Activated naive CD4-positive, alpha-beta T cell treated with anti-CD3 and anti-CD28 coated beads, Interleukin-2, amount 10 ng/mL, durations not matched to agents 7 days and 5 days (primary cell): ENCODE results near the gene TNFRSF21.
"Not testable (repeated sequence)": the region's sequence is repeated elsewhere in the genome, so short reads cannot be mapped to it uniquely, and the experiment has no call there.

Source experiments
- CTCF ChIA-PET: fragments of 350-600 bp; sonication (Branson Sonifier 250); formaldehyde crosslinking; loops from one replicate; lab custom pipeline; 2021; ENCODE audit warnings: antibody characterized with exemption; lab: Charles Lee
- DNase-seq: peaks from one replicate; pipeline ENCODE4 v3.0.0-alpha.2; 2020
- H3K27ac Mint-ChIP-seq: one replicate; pipeline ENCODE4 v1.8.0; 2021; ENCODE audit warnings: mild to moderate bottlenecking, moderate library complexity, mixed read lengths
- H3K27me3 Mint-ChIP-seq: one replicate; pipeline ENCODE4 v1.8.0; 2021; ENCODE audit warnings: mild to moderate bottlenecking, mixed read lengths
- H3K36me3 Mint-ChIP-seq: one replicate; pipeline ENCODE4 v1.8.0; 2021; ENCODE audit warnings: mixed read lengths
- H3K4me1 Mint-ChIP-seq: one replicate; pipeline ENCODE4 v1.8.0; 2021; ENCODE audit warnings: mixed read lengths
- H3K4me3 Mint-ChIP-seq: one replicate; pipeline ENCODE4 v1.8.0; 2021; ENCODE audit warnings: mild to moderate bottlenecking, moderate library complexity, mixed read lengths
- H3K9me3 Mint-ChIP-seq: one replicate; pipeline ENCODE4 v1.8.0; 2021; ENCODE audit warnings: mixed read lengths

Gene TNFRSF21

DNA sequence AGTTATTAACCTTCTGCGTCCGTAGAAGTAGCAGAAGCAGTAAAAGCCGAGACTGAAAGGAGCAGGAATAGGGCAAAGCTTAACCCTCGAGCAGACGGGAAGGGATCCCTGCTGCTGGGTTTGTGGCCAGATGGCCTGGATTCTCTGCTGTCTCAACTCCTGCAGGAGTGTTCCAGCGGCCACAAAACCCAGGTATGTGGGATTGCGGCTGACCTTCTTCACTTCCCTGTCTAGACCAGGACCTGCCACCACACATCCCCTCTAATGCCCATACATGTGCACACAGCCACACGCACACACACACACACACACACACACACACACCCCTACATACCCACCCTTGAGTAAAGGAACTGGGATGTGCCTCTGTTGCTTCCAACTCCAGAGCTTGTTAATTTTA is 33.1 kb upstream of the TNFRSF21 start:
- no peak for DNase-seq
- Mint-ChIP-seq H3K27ac (no peak overlapping the region), H3K4me3 (no peak overlapping the region), H3K4me1 (no peaks in the 10 kb centered on the region), H3K27me3 (peaks cover 4% of the 10 kb centered on the region), H3K9me3 (no peaks in the 10 kb centered on the region), H3K36me3 (no peaks in the 10 kb centered on the region)
- CTCF ChIA-PET: no interaction called here

GRCh38 chr6:47337519-47337918 is 27.8 kb upstream of the TNFRSF21 start:
- Mint-ChIP-seq H3K9me3 (no peaks in the 10 kb centered on the region), H3K27me3 (peaks cover 11% of the 10 kb centered on the region), H3K4me3 (no peak overlapping the region), H3K4me1 (no peaks in the 10 kb centered on the region), H3K36me3 (no peaks in the 10 kb centered on the region), H3K27ac (no peak overlapping the region)
- DNase-seq: no peak
- CTCF ChIA-PET: no interaction called here

DNA sequence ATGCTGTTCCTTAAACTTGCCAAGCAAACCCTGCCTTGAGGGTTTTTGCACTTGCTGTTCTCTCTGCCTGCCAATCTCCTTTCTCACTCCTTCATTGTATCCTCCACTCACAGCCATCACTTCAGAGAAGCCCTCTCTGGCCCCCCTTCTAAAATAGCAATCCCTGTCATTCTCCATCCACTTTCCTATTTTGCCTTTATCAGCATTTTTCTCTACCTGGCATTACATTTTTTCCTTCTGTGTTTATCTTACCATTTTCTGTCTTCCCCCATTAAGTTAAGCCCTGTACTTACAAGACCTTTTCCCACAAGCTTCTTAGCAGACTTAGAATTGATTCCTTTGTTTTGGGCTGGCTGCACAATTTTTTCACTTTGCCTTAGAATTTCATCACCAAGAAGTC is 26.6 kb upstream of the TNFRSF21 start:
- H3K27ac Mint-ChIP-seq: no peak overlapping the region
- CTCF ChIA-PET: no interaction called here
- no peaks in the 10 kb centered on the region for H3K36me3 Mint-ChIP-seq
- H3K27me3 Mint-ChIP-seq: peaks cover 11% of the 10 kb centered on the region
- no peaks in the 10 kb centered on the region for H3K4me1 Mint-ChIP-seq
- H3K4me3 Mint-ChIP-seq: no peak overlapping the region
- H3K9me3 Mint-ChIP-seq: no peaks in the 10 kb centered on the region
- DNase-seq: no peak

DNA sequence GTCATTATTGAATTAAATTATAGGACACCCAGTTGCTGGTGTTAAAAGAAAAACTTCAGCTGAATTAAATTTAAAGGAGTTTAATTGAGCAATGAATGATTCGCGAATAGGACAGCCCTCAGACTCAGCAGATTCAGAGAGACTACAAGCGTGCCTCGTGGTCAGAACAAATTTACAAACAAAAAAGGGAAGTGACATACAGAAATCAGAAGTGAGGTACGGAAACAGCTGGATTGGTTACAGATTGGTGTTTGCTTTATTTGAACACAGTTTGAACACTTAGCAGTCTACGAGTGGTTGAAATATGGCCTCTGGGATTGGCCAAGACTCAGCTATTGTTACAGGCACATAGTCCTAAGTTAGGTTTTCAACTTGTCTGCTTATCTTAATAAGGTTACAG is 25.8 kb upstream of the TNFRSF21 start:
- Mint-ChIP-seq H3K27ac (no peak overlapping the region), H3K27me3 (peaks cover 11% of the 10 kb centered on the region), H3K9me3 (no peaks in the 10 kb centered on the region), H3K4me3 (no peak overlapping the region), H3K4me1 (no peaks in the 10 kb centered on the region), H3K36me3 (no peaks in the 10 kb centered on the region)
- CTCF ChIA-PET: no interaction called here
- DNase-seq: no peak

GRCh38 chr6:47334334-47334733 is 24.6 kb upstream of the TNFRSF21 start:
- Mint-ChIP-seq H3K27ac (no peak overlapping the region), H3K9me3 (peaks cover 2% of the 10 kb centered on the region), H3K4me3 (no peak overlapping the region), H3K36me3 (no peaks in the 10 kb centered on the region), H3K4me1 (no peaks in the 10 kb centered on the region), H3K27me3 (peaks cover 7% of the 10 kb centered on the region)
- DNase-seq: no peak
- CTCF ChIA-PET: no interaction called here

- H3K27ac Mint-ChIP-seq, H3K36me3 Mint-ChIP-seq, H3K9me3 Mint-ChIP-seq, H3K4me1 Mint-ChIP-seq, H3K27me3 Mint-ChIP-seq, CTCF ChIA-PET, H3K4me3 Mint-ChIP-seq, DNase-seq: not testable (repeated sequence)
Measured at GRCh38 chr6:47328606-47329005, 18.9 kb upstream of the TNFRSF21 start.

- DNase-seq, H3K27ac Mint-ChIP-seq, H3K4me3 Mint-ChIP-seq, H3K4me1 Mint-ChIP-seq, H3K36me3 Mint-ChIP-seq, H3K9me3 Mint-ChIP-seq, H3K27me3 Mint-ChIP-seq: not testable (repeated sequence)
- CTCF ChIA-PET: interaction anchor here (0.7 kb wide), 1 partner anchor 18 kb away, joined by 3 read pairs; the partner anchor contains the start of gene TNFRSF21
Measured at GRCh38 chr6:47328139-47328538, 18.4 kb upstream of the TNFRSF21 start.

- peaks cover 2% of the 10 kb centered on the region for H3K9me3 Mint-ChIP-seq
- H3K27me3 Mint-ChIP-seq: peaks cover 11% of the 10 kb centered on the region
- no peak overlapping the region for H3K27ac Mint-ChIP-seq
- no peak overlapping the region for H3K4me3 Mint-ChIP-seq
- DNase-seq: no peak
- H3K36me3 Mint-ChIP-seq: no peaks in the 10 kb centered on the region
- peaks cover 12% of the 10 kb centered on the region for H3K4me1 Mint-ChIP-seq
- CTCF ChIA-PET: no interaction called here
Measured at GRCh38 chr6:47323887-47324286, 14.2 kb upstream of the TNFRSF21 start.

DNA sequence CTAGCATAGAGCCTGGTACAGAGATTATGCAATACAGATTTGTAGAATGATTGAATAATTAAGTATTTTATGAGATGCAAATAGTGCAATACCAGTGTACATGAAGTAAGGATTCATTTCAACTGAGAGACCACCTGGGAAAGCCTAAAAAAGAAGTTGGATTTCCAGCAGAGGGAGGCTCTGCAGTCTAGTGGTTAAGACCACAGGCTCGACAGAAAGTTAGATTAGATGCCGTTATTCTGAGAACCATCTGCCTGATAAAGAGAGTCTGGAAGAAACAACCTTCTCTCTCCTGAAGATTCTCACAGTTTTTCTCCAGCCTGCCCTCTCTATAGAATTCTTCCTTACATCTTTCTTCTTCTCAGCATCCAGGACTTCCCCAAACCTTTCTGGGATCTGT is 13.6 kb upstream of the TNFRSF21 start:
- Mint-ChIP-seq H3K4me1 (peaks cover 6% of the 10 kb centered on the region), H3K27me3 (peaks cover 11% of the 10 kb centered on the region), H3K36me3 (no peaks in the 10 kb centered on the region), H3K4me3 (no peak overlapping the region), H3K27ac (no peak overlapping the region), H3K9me3 (no peaks in the 10 kb centered on the region)
- CTCF ChIA-PET: no interaction called here
- DNase-seq: no peak

DNA sequence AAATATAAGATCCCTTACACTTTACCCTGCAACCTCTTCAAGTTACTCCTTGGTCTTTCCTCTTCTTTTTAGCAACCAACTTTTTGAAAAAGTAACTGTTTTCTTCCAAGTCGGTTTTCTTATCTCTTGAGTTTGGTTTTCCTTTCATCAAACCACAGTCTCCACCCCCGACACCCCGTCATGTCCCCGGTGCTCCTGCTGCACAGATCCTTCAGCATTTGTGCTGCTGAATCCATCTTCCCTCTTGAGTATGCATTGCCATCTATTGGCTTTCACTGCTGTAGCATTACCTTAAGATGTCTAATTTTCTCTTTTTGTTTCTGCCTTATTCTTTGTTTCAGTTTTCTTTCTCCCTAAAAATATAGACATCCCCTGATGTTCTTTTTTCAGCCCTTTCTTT is 11.9 kb upstream of the TNFRSF21 start:
- Mint-ChIP-seq H3K4me1 (peaks cover 6% of the 10 kb centered on the region), H3K36me3 (no peaks in the 10 kb centered on the region), H3K27me3 (peaks cover 11% of the 10 kb centered on the region), H3K9me3 (no peaks in the 10 kb centered on the region), H3K27ac (no peak overlapping the region), H3K4me3 (no peak overlapping the region)
- CTCF ChIA-PET: no interaction called here
- DNase-seq: peak; percentile 24

DNA sequence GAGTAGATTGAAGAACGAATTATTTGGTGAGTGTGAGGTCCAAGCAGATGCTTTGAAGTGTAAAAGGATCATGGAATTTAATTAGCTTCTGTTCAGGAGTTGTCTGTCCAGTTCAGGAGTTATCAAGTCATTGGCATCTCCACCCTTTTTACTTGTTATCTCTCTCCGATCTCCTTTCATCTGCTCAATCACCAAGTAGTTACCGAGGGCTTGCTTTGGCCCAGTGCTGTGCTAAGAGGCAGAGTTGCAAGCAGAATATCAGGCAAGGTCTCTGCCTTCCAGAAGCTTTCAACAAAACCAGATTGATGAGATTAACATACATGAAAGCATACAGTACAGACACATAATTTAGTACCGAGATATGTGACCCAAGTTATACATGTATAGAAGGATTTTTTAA is 10.2 kb upstream of the TNFRSF21 start:
- no peak overlapping the region for H3K4me3 Mint-ChIP-seq
- H3K27me3 Mint-ChIP-seq: peaks cover 15% of the 10 kb centered on the region
- H3K27ac Mint-ChIP-seq: no peak overlapping the region
- H3K36me3 Mint-ChIP-seq: no peaks in the 10 kb centered on the region
- H3K4me1 Mint-ChIP-seq: peaks cover 6% of the 10 kb centered on the region
- CTCF ChIA-PET: no interaction called here
- H3K9me3 Mint-ChIP-seq: no peaks in the 10 kb centered on the region
- no peak for DNase-seq

- Mint-ChIP-seq H3K4me1 (peaks cover 6% of the 10 kb centered on the region), H3K27ac (no peak overlapping the region), H3K27me3 (peaks cover 15% of the 10 kb centered on the region), H3K9me3 (no peaks in the 10 kb centered on the region), H3K36me3 (no peaks in the 10 kb centered on the region), H3K4me3 (no peak overlapping the region)
- DNase-seq: no peak
- CTCF ChIA-PET: interaction anchor here (1.2 kb wide), 1 partner anchor 10 kb away, joined by 4 read pairs; the partner anchor contains the start of gene TNFRSF21
Measured at GRCh38 chr6:47319382-47319781, 9.7 kb upstream of the TNFRSF21 start.

- no peak for DNase-seq
- no peak overlapping the region for H3K4me3 Mint-ChIP-seq
- H3K27me3 Mint-ChIP-seq: peaks cover 12% of the 10 kb centered on the region
- H3K27ac Mint-ChIP-seq: no peak overlapping the region
- CTCF ChIA-PET: interaction anchor here (1.2 kb wide), 1 partner anchor 9 kb away, joined by 4 read pairs; the partner anchor contains the start of gene TNFRSF21
- H3K9me3 Mint-ChIP-seq: no peaks in the 10 kb centered on the region
- peaks cover 6% of the 10 kb centered on the region for H3K4me1 Mint-ChIP-seq
- H3K36me3 Mint-ChIP-seq: no peaks in the 10 kb centered on the region
Measured at GRCh38 chr6:47318236-47318989, 8.7 kb upstream of the TNFRSF21 start.

- peaks cover 14% of the 10 kb centered on the region for H3K27me3 Mint-ChIP-seq
- CTCF ChIA-PET, H3K4me3 Mint-ChIP-seq, H3K27ac Mint-ChIP-seq, H3K36me3 Mint-ChIP-seq, DNase-seq, H3K9me3 Mint-ChIP-seq, H3K4me1 Mint-ChIP-seq: not testable (repeated sequence)
Measured at GRCh38 chr6:47315181-47315580, 5.5 kb upstream of the TNFRSF21 start.

DNA sequence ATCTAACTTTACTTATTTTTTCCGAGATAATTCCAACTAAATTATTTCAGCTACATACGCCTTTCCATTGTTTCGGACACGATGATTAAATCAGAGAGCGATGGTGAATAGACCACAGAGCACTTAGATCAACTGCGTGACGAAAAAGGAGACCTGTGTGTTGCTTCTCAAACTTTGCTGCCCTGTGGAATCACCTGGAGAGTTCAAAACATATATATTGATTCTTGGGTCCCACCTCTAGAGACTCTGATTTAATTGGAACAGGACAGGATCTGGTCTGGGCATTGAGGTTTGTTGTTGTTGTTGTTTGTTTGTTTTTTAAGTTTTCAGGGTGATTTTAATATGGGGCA is 401 bp upstream of the TNFRSF21 start:
- peaks cover 53% of the 10 kb centered on the region for H3K27me3 Mint-ChIP-seq
- H3K4me3 Mint-ChIP-seq: peak overlapping the region; percentile 67
- CTCF ChIA-PET: interaction anchor here (0.9 to 4.4 kb wide), 3 partner anchors 9 to 214 kb away, joined by 3 to 57 read pairs (median 4); no protein-coding TSS in a partner anchor

More for the DNA sequence above, 401 bp upstream of the TNFRSF21 start:
- Mint-ChIP-seq H3K36me3 (no peaks in the 10 kb centered on the region), H3K4me1 (peaks cover 11% of the 10 kb centered on the region), H3K27ac (no peak overlapping the region), H3K9me3 (no peaks in the 10 kb centered on the region)
- DNase-seq: no peak
